Bronchial epithelial cell (primary cell): ENCODE data around the gene DLG4. TPM values are rescaled to one million over a fixed set of nuclear protein-coding genes. Genes with fewer than 3 reads are reported as not detected.

Source experiments
- DNase-seq: peaks from one replicate; pipeline ENCODE4 v3.0.0-alpha.2; 2010; ENCODE audit warnings: low read depth
- FAIRE-seq: peaks from 2 replicates; lab custom pipeline; 2011; peaks lifted over from hg19 to GRCh38; lab: Jason Lieb, UNC
- H3K27me3 ChIP-seq: 2 replicates; pipeline ENCODE4 v1.5.1; 2011; ENCODE audit warnings: low read length; ENCODE audit not compliant: control insufficient read depth, insufficient read depth
- H3K36me3 ChIP-seq: 2 replicates; pipeline ENCODE4 v1.5.1; 2011; ENCODE audit warnings: low read length; ENCODE audit not compliant: control insufficient read depth, insufficient read depth
- H3K4me3 ChIP-seq: 2 replicates; pipeline ENCODE4 v1.5.1; 2011; ENCODE audit warnings: mild to moderate bottlenecking, low read depth, low read length, control low read depth
- CTCF ChIP-seq: IDR thresholded peaks from 2 replicates; pipeline ENCODE4 v1.5.1; 2011; ENCODE audit warnings: mild to moderate bottlenecking, moderate library complexity, low read length, control low read depth, inconsistent platforms; ENCODE audit not compliant: insufficient read depth, severe bottlenecking
- total RNA-seq: library from RNA; depleted of rRNA; stranded (reverse); fragments of >200 nt; gene quantifications from 2 replicates; pipeline ENCODE4 v1.2.1, GENCODE V29; 2014

Gene DLG4
- total RNA-seq, 1 donor from 2014 or later, result 1.8 TPM

GRCh38 chr17:7243453-7243729 lies 23.8 kb upstream of the DLG4 start:
- Histone ChIP-seq H3K27me3 (no peaks in the 10 kb centered on the region), H3K4me3 (peak overlapping the region; percentile 80), H3K36me3 (peaks cover 15% of the 10 kb centered on the region)
- no peak for TF ChIP-seq CTCF
- DNase-seq (no peak), FAIRE-seq (no peak)

GRCh38 chr17:7242717-7243452 lies 23.2 kb upstream of the DLG4 start:
- no peak for TF ChIP-seq CTCF
- FAIRE-seq (no peak), DNase-seq (peak; percentile 82)
- Histone ChIP-seq H3K36me3 (peaks cover 15% of the 10 kb centered on the region), H3K4me3 (peak overlapping the region; percentile 80), H3K27me3 (no peaks in the 10 kb centered on the region)

- H3K36me3 ChIP-seq, result peaks cover 18% of the 10 kb centered on the region
- peak within 1 kb of the TSS; percentile 80 for H3K4me3 ChIP-seq
- FAIRE-seq (no peak), DNase-seq (peak; percentile 83)
- no peak for TF ChIP-seq CTCF
- H3K27me3 ChIP-seq, result no peaks in the 10 kb centered on the region
These were observed 22.4 kb upstream of the DLG4 start, which contains the start of gene GABARAP for GRCh38 chr17:7241783-7242716. TSS of gene GABARAP (minus strand) at chr17:7242449. CDS start at chr17:7242330, 119 bp downstream.

- DNase-seq, result no peak
These were observed 21.6 kb upstream of the DLG4 start for GRCh38 chr17:7241090-7241733.

GRCh38 chr17:7240375-7240774 lies 20.7 kb upstream of the DLG4 start:
- peaks cover 18% of the 10 kb centered on the region for H3K36me3 ChIP-seq
- no peaks in the 10 kb centered on the region for H3K27me3 ChIP-seq
- no peak overlapping the region for H3K4me3 ChIP-seq
- DNase-seq (no peak), FAIRE-seq (peak; percentile 36)
- no peak for TF ChIP-seq CTCF

More at GRCh38 chr17:7241090-7241733, 21.6 kb upstream of the DLG4 start:
- no peaks in the 10 kb centered on the region for H3K27me3 ChIP-seq
- FAIRE-seq, result peak; percentile 75
- H3K4me3 ChIP-seq, result peak overlapping the region; percentile 80
- peaks cover 17% of the 10 kb centered on the region for H3K36me3 ChIP-seq
- no peak for TF ChIP-seq CTCF
